OCI-LY3 (cell line): ENCODE measurements around the gene WDR90.

Source experiments
- H2AFZ ChIP-seq: fragments of 200-600, 300-600 bp; shearing (Covaris generic); 2 replicates; pipeline ENCODE4 v1.6.0; 2014; ENCODE audit warnings: antibody characterized with exemption, low read depth, low read length
- H3K27ac ChIP-seq: fragments of 200-600, 300-600 bp; sonication (generic); 2 replicates; pipeline ENCODE4 v1.5.1; 2014; ENCODE audit warnings: mild to moderate bottlenecking, low read length, moderate library complexity, mixed read lengths
- H3K27me3 ChIP-seq: fragments of 200-600, 300-600 bp; sonication (generic); 2 replicates; pipeline ENCODE4 v1.6.1; 2014; ENCODE audit warnings: low read depth, low read length, mixed read lengths
- H3K36me3 ChIP-seq: fragments of 200-600, 300-600 bp; sonication (generic); replicated peaks from 2 replicates; pipeline ENCODE3; 2014; ENCODE audit warnings: low read depth, low read length, mixed read lengths
- H3K4me1 ChIP-seq: fragments of 300-600, 200-600 bp; sonication (generic); 2 replicates; pipeline ENCODE4 v1.6.1; 2014; ENCODE audit warnings: low read length, mixed read lengths
- H3K4me2 ChIP-seq: fragments of 200-600, 300-600 bp; sonication (generic); 2 replicates; pipeline ENCODE4 v1.6.1; 2014; ENCODE audit warnings: low read length, mixed read lengths
- H3K4me3 ChIP-seq: fragments of 300-600, 200-600 bp; sonication (generic); 2 replicates; pipeline ENCODE4 v1.5.1; 2014; ENCODE audit warnings: antibody characterized with exemption, mild to moderate bottlenecking, low read length, moderate library complexity
- H3K79me2 ChIP-seq: fragments of 300-600, 200-600 bp; shearing (Covaris generic); 2 replicates; pipeline ENCODE4 v1.6.1; 2014; ENCODE audit warnings: mild to moderate bottlenecking, low read length, mixed read lengths
- H3K9ac ChIP-seq: fragments of 300-600, 200-600 bp; shearing (Covaris generic); 2 replicates; pipeline ENCODE4 v1.6.0; 2014; ENCODE audit warnings: mild to moderate bottlenecking, low read length, moderate library complexity
- H3K9me3 ChIP-seq: fragments of 200-600, 300-600 bp; shearing (Covaris generic); 2 replicates; pipeline ENCODE4 v1.6.1; 2014; ENCODE audit warnings: low read length, mixed read lengths; ENCODE audit not compliant: insufficient read depth
- H4K20me1 ChIP-seq: fragments of 200-600, 300-600 bp; sonication (generic); 2 replicates; pipeline ENCODE4 v1.6.1; 2016; ENCODE audit warnings: low read length, mixed read lengths; ENCODE audit not compliant: insufficient read depth
- EZH2phosphoT487 ChIP-seq: fragments of 200-600 bp; shearing (Covaris generic); IDR thresholded peaks from 2 replicates; pipeline ENCODE4 v1.6.1; 2018; ENCODE audit warnings: antibody characterized with exemption, mixed run types, low read depth
- TF ChIP-seq, protein P1 (sequence below): fragments of 200-600, 300-600 bp; sonication (generic); IDR thresholded peaks from 2 replicates; pipeline ENCODE4 v1.5.1; 2014; ENCODE audit warnings: antibody characterized with exemption, low read length, low read depth

The WDR90 gene

DNA sequence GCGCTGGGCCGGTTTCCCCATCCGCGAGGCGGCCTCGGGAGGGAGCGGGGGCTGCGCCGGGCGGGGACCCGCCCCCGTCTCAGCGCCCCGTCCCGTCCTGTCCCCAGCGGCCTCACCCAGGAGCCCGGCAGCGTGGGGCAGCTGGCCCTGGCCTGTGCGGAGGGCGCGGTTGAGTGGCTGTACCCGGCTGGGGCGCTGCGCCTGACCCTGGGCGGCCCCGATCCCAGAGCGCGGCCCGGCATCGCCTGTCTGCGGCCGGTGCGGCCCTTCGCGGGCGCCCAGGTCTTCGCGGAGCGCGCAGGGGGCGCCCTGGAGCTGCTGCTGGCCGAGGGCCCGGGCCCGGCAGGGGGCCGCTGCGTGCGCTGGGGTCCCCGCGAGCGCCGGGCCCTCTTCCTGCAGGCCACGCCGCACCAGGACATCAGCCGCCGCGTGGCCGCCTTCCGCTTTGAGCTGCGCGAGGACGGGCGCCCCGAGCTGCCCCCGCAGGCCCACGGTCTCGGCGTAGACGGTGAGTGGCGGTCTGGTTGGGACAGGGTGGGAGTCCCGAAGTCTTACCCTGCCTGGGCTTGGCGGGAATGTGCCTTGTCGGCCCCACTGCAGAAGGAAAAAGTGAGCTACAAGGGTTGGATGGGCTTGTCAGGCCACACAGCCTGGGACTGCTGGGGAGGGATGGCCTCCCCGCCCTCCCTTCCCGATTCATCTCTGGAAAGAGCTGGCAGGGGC, 66.5 kb downstream of the WDR90 start:
- H3K27me3 ChIP-seq, result peaks cover 4% of the 10 kb centered on the region; the same call in 1 of the 2 replicates
- no peak overlapping the region for H3K4me2 ChIP-seq
- H3K36me3 ChIP-seq, result no peaks in the 10 kb centered on the region
- no peaks in the 10 kb centered on the region for H4K20me1 ChIP-seq
- TF ChIP-seq, protein P1, sequence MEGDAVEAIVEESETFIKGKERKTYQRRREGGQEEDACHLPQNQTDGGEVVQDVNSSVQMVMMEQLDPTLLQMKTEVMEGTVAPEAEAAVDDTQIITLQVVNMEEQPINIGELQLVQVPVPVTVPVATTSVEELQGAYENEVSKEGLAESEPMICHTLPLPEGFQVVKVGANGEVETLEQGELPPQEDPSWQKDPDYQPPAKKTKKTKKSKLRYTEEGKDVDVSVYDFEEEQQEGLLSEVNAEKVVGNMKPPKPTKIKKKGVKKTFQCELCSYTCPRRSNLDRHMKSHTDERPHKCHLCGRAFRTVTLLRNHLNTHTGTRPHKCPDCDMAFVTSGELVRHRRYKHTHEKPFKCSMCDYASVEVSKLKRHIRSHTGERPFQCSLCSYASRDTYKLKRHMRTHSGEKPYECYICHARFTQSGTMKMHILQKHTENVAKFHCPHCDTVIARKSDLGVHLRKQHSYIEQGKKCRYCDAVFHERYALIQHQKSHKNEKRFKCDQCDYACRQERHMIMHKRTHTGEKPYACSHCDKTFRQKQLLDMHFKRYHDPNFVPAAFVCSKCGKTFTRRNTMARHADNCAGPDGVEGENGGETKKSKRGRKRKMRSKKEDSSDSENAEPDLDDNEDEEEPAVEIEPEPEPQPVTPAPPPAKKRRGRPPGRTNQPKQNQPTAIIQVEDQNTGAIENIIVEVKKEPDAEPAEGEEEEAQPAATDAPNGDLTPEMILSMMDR, result no peak
- no peak for TF ChIP-seq EZH2phosphoT487
- H2AFZ ChIP-seq, result no peak overlapping the region
- H3K9ac ChIP-seq, result no peak overlapping the region
- H3K4me1 ChIP-seq, result peaks cover 10% of the 10 kb centered on the region; the same call in 1 of the 2 replicates
- H3K9me3 ChIP-seq, result no peaks in the 10 kb centered on the region
- no peaks in the 10 kb centered on the region for H3K79me2 ChIP-seq
- H3K27ac ChIP-seq, result no peak overlapping the region
- no peak overlapping the region for H3K4me3 ChIP-seq

DNA sequence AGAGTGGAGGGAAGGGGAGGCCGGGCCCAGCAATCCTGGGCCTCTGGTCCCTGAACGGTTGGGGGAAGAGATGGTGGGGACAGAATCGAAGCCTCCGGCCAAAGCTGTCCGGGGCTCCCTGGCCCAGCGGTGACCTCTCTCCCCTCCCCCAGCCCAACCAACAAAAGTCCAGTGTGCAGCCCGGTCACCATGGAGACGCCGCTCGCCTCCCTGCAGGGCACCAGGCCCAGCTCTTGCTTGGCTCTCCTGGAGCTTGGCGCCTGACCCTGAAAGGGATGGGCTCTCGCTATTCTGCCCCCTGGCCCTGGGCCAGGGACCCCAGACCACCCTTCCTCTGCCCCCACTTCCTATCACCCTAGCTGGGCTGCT, 67.0 kb downstream of the WDR90 start:
- Histone ChIP-seq H3K4me2 (no peak overlapping the region), H3K4me3 (no peak overlapping the region), H4K20me1 (no peaks in the 10 kb centered on the region), H3K9me3 (no peaks in the 10 kb centered on the region), H3K27ac (no peak overlapping the region), H3K36me3 (no peaks in the 10 kb centered on the region), H3K27me3 (no peaks in the 10 kb centered on the region; the same call in 1 of the 2 replicates), H2AFZ (no peak overlapping the region), H3K9ac (no peak overlapping the region), H3K79me2 (no peaks in the 10 kb centered on the region), H3K4me1 (peaks cover 10% of the 10 kb centered on the region; the same call in 1 of the 2 replicates)
- TF ChIP-seq, protein P1, result no peak
- TF ChIP-seq EZH2phosphoT487, result no peak

DNA sequence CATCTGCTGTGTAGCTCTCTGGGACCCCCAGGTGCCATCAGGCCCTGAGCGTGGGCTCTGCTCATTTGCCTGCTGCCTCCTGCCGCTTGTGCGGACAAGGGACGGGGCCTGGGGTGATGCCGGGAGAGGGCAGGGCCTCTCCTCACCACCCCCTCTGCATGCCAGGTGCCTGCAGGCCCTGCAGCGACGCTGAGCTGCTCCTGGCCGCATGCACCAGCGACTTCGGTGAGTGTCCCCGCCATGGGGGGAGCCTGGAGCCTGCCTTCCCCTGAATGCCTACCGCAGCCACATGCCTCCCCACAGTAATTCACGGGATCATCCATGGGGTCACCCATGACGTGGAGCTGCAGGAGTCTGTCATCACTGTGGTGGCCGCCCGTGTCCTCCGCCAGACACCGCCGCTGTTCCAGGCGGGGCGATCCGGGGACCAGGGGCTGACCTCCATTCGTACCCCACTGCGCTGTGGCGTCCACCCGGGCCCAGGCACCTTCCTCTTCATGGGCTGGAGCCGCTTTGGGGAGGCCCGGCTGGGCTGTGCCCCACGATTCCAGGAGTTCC, 67.7 kb downstream of the WDR90 start:
- no peaks in the 10 kb centered on the region; the same call in 1 of the 2 replicates for H3K27me3 ChIP-seq
- no peak overlapping the region for H2AFZ ChIP-seq
- no peak overlapping the region for H3K4me3 ChIP-seq
- H3K36me3 ChIP-seq, result no peaks in the 10 kb centered on the region
- H3K79me2 ChIP-seq, result peaks cover 3% of the 10 kb centered on the region; the same call in 1 of the 2 replicates
- H3K4me2 ChIP-seq, result no peak overlapping the region
- H3K27ac ChIP-seq, result no peak overlapping the region
- H3K4me1 ChIP-seq, result peaks cover 14% of the 10 kb centered on the region
- H3K9ac ChIP-seq, result no peak overlapping the region
- TF ChIP-seq EZH2phosphoT487, result no peak
- TF ChIP-seq, protein P1, result no peak
- peaks cover 4% of the 10 kb centered on the region; the same call in 1 of the 2 replicates for H4K20me1 ChIP-seq
- no peaks in the 10 kb centered on the region for H3K9me3 ChIP-seq
